HCT116 (cell line): ENCODE data around the gene IL21R. TPM values are rescaled to one million over a fixed set of nuclear protein-coding genes. Genes with fewer than 3 reads are reported as not detected.

ENCODE experiments used
- ATAC-seq: fragments of 200-7000 bp; cut with Tn5 transposase; 2 replicates; pipeline ENCODE4 v1.9.1; 2020; ENCODE audit warnings: mild to moderate bottlenecking, moderate library complexity
- BruUV-seq: library from RNA; stranded (reverse); fragments of 400-500 nt; replicated peaks from 2 replicates; lab custom pipeline; 2021; lab: Mats Ljungman, UMichigan
- CTCF ChIA-PET: fragments of 300-600 bp; sonication (Branson Sonifier 250); formaldehyde crosslinking; loops from one replicate; lab custom pipeline; 2021; ENCODE audit warnings: antibody characterized with exemption; lab: Charles Lee
- POLR2A ChIA-PET: fragments of 300-600, 350-600 bp; sonication (Branson Sonifier 250); formaldehyde crosslinking; loops from one replicate; lab custom pipeline; 2021; ENCODE audit warnings: antibody characterized with exemption; lab: Charles Lee
- RAD21 ChIA-PET, 2 experiments: fragments of 300-600 bp; sonication (Branson Sonifier 250); formaldehyde crosslinking; loops; one replicate each; lab custom pipeline; 2023; ENCODE audit warnings: low total read pairs in 2 of 2; ENCODE audit not compliant: uncharacterized antibody in 2 of 2, unreplicated experiment in 2 of 2, low non-redundant PET in 1 of 2; lab: Charles Lee
- DNase-seq: peaks from one replicate; pipeline ENCODE4 v3.0.0-alpha.2; 2010; ENCODE audit warnings: low read depth, low spot score
- H2AFZ ChIP-seq: fragments of 200-600 bp; shearing (Covaris generic), sonication (generic); 2 replicates; pipeline ENCODE4 v1.6.1; 2017; ENCODE audit warnings: low read depth, mixed run types, mixed read lengths, antibody characterized with exemption, low read length; ENCODE audit not compliant: poor library complexity, severe bottlenecking
- H3K27ac ChIP-seq: 2 replicates; pipeline ENCODE4 v1.5.1; 2012; ENCODE audit warnings: low read depth, low read length
- H3K27me3 ChIP-seq: fragments of 200-600 bp; sonication (generic); 2 replicates; pipeline ENCODE4 v1.6.1; 2016; ENCODE audit warnings: mixed run types, low read length, mixed read lengths; ENCODE audit not compliant: insufficient read depth
- H3K36me3 ChIP-seq, 2 experiments: fragments of 200-500 bp in 1 of 2; fragments of 200-600 bp in 1 of 2; sonication (Bioruptor generic) in 1 of 2; sonication (generic) in 1 of 2; 2 replicates each; pipeline versions ENCODE4 v1.5.1 to v1.6.1; 2014 to 2016; ENCODE audit warnings: low read length in 2 of 2, inconsistent platforms in 1 of 2, mixed read lengths in 1 of 2, mixed run types in 1 of 2; ENCODE audit not compliant: insufficient read depth in 2 of 2, control insufficient read depth in 1 of 2
- H3K4me1 ChIP-seq, 2 experiments: fragments of 200-600 bp in 1 of 2; sonication (generic) in 1 of 2; 2 replicates each; pipeline versions ENCODE4 v1.5.1 to v1.6.1; 2012 to 2017; ENCODE audit warnings: low read length in 2 of 2, inconsistent platforms in 1 of 2, mild to moderate bottlenecking in 1 of 2, mixed read lengths in 1 of 2, mixed run types in 1 of 2, moderate library complexity in 1 of 2; ENCODE audit not compliant: insufficient read depth in 2 of 2, control insufficient read depth in 1 of 2
- H3K4me2 ChIP-seq: fragments of 200-600 bp; sonication (generic); 2 replicates; pipeline ENCODE4 v1.6.1; 2017; ENCODE audit warnings: mixed run types, low read length, mixed read lengths
- H3K4me3 ChIP-seq, 2 experiments: fragments of 200-600 bp in 1 of 2; sonication (generic) in 1 of 2; replicated peaks in 1 of 2; 2 replicates each; pipeline ENCODE4 v1.5.1; 2011 to 2016; ENCODE audit warnings: low read length in 2 of 2, control low read depth in 1 of 2, low read depth in 1 of 2, mild to moderate bottlenecking in 1 of 2, mixed read lengths in 1 of 2, mixed run types in 1 of 2
- H3K79me2 ChIP-seq: fragments of 200-600 bp; sonication (generic); 2 replicates; pipeline ENCODE4 v1.6.1; 2017; ENCODE audit warnings: mild to moderate bottlenecking, mixed run types, low read length, moderate library complexity, mixed read lengths; ENCODE audit not compliant: insufficient read depth
- H3K9ac ChIP-seq: fragments of 200-600 bp; sonication (generic); 2 replicates; pipeline ENCODE4 v1.6.1; 2016; ENCODE audit warnings: low read length, mixed read lengths
- H3K9me2 ChIP-seq: fragments of 200-600 bp; sonication (generic), shearing (Covaris generic); 2 replicates; pipeline ENCODE4 v1.6.1; 2017; ENCODE audit warnings: mixed run types, mild to moderate bottlenecking, moderate library complexity; ENCODE audit not compliant: insufficient read depth
- H3K9me3 ChIP-seq, 2 experiments: fragments of 200-500 bp in 1 of 2; fragments of 200-600 bp in 1 of 2; sonication (Bioruptor generic) in 1 of 2; sonication (generic) in 1 of 2; 2 replicates each; pipeline ENCODE4 v1.6.1; 2014 to 2017; ENCODE audit warnings: low read length in 2 of 2, mixed read lengths in 2 of 2, inconsistent platforms in 1 of 2, low read depth in 1 of 2, mild to moderate bottlenecking in 1 of 2, mixed run types in 1 of 2, moderate library complexity in 1 of 2; ENCODE audit not compliant: control insufficient read depth in 1 of 2, insufficient read depth in 1 of 2
- H4K20me1 ChIP-seq: fragments of 200-600 bp; sonication (generic), shearing (Covaris generic); 2 replicates; pipeline ENCODE4 v1.6.1; 2017; ENCODE audit warnings: mixed run types, mild to moderate bottlenecking, moderate library complexity; ENCODE audit not compliant: insufficient read depth
- EGR1 ChIP-seq: IDR thresholded peaks from 2 replicates; pipeline ENCODE4 v1.6.1; 2012; ENCODE audit warnings: low read depth
- ELF1 ChIP-seq: IDR thresholded peaks from 2 replicates; pipeline ENCODE4 v1.6.1; 2012; ENCODE audit warnings: low read depth, borderline replicate concordance
- EZH2 ChIP-seq: fragments of 200-600 bp; sonication (generic); IDR thresholded peaks from 2 replicates; pipeline ENCODE4 v1.6.1; 2017; ENCODE audit warnings: antibody characterized with exemption, mixed run types
- FOSL1 ChIP-seq: IDR thresholded peaks from 2 replicates; pipeline ENCODE4 v1.6.1; 2012; ENCODE audit warnings: low read depth
- POLR2A ChIP-seq: IDR thresholded peaks from 2 replicates; pipeline ENCODE4 v1.7.0; 2011; ENCODE audit warnings: borderline replicate concordance; ENCODE audit not compliant: insufficient read depth, insufficient read length; ENCODE audit errors: extremely low read depth
- POLR2AphosphoS5 ChIP-seq: IDR thresholded peaks from 2 replicates; pipeline ENCODE4 v1.6.1; 2011; ENCODE audit warnings: mild to moderate bottlenecking, low read depth, low read length, moderate library complexity
- RAD21 ChIP-seq: IDR thresholded peaks from 2 replicates; pipeline ENCODE4 v1.6.1; 2012; ENCODE audit warnings: low read depth, mild to moderate bottlenecking
- TCF7L2 ChIP-seq: IDR thresholded peaks from 2 replicates; pipeline ENCODE4 v1.7.0; 2011; ENCODE audit warnings: borderline replicate concordance, inconsistent platforms; ENCODE audit not compliant: insufficient read depth, insufficient read length; ENCODE audit errors: extremely low read depth
- ZFX ChIP-seq: fragments of 450-650 bp; IDR thresholded peaks from 2 replicates; pipeline ENCODE4 v1.6.1; 2017
- intact Hi-C: fragments of 100-400 bp; cut with micrococcal nuclease; formaldehyde crosslinking; loops from 2 replicates; pipeline ENCODE4 v1.10.0; 2022
- total RNA-seq: library from RNA; stranded (reverse); gene quantifications from one replicate; pipeline ENCODE4 v1.2.1, GENCODE V29; 2021; ENCODE audit not compliant: unreplicated experiment
- TF ChIP-seq, protein P1 (sequence below), 3 experiments: fragments of 200-600 bp in 1 of 3; sonication (generic) in 1 of 3; IDR thresholded peaks in 2 of 3; conservative IDR thresholded peaks in 1 of 3; 2 replicates each; pipeline ENCODE4 v1.5.1; 2012 to 2017; ENCODE audit warnings: low read depth in 2 of 3, low read length in 2 of 3, antibody characterized with exemption in 1 of 3, borderline replicate concordance in 1 of 3, control low read depth in 1 of 3, mild to moderate bottlenecking in 1 of 3, mixed read lengths in 1 of 3, mixed run types in 1 of 3, moderate library complexity in 1 of 3; ENCODE audit not compliant: insufficient read depth in 1 of 3
- TF ChIP-seq, protein P2 (sequence below): IDR thresholded peaks from 2 replicates; pipeline ENCODE4 v1.6.1; 2012

IL21R gene
- total RNA-seq, 1 experiment from 2014 or later = 1.2 TPM

DNA sequence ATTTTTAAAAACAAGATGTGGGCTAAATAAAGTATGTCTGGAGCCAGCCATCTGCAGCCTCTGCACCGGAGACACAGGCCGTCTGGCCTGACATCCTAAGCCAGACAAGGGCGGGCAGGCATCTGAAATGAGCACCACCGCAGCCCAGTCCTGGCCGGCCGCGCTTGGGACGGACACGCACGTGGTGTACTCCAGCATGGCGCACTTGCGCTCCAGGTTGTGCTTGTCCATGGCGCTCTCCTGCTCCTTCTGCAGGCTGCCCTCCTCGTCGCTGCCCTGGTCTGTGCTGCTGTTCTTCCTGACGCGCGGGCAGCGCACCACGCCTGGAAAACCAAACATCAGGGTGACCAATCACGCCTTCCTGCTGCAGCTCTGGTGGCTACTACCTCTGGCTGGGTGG is 87.4 kb downstream of the IL21R start:
- no peak overlapping the region for H3K27ac ChIP-seq
- ChIA-PET CTCF (no interaction called here), RAD21 (no interaction called here), POLR2A (no interaction called here)
- H3K9me3 ChIP-seq = no peaks in the 10 kb centered on the region
- H3K4me3 ChIP-seq = no peak overlapping the region
- ATAC-seq = no peak
- intact Hi-C loops = no loop called here
- no peak overlapping the region for H2AFZ ChIP-seq
- H3K27me3 ChIP-seq = no peaks in the 10 kb centered on the region
- H4K20me1 ChIP-seq = no peaks in the 10 kb centered on the region
- no peak for DNase-seq
- H3K9ac ChIP-seq = no peak overlapping the region
- H3K79me2 ChIP-seq = no peaks in the 10 kb centered on the region
- no peak for TF ChIP-seq POLR2AphosphoS5
- TF ChIP-seq EGR1 = no peak
- no peak for TF ChIP-seq ELF1
- TF ChIP-seq RAD21 = no peak
- TF ChIP-seq ZFX = no peak
- TF ChIP-seq, protein P1, sequence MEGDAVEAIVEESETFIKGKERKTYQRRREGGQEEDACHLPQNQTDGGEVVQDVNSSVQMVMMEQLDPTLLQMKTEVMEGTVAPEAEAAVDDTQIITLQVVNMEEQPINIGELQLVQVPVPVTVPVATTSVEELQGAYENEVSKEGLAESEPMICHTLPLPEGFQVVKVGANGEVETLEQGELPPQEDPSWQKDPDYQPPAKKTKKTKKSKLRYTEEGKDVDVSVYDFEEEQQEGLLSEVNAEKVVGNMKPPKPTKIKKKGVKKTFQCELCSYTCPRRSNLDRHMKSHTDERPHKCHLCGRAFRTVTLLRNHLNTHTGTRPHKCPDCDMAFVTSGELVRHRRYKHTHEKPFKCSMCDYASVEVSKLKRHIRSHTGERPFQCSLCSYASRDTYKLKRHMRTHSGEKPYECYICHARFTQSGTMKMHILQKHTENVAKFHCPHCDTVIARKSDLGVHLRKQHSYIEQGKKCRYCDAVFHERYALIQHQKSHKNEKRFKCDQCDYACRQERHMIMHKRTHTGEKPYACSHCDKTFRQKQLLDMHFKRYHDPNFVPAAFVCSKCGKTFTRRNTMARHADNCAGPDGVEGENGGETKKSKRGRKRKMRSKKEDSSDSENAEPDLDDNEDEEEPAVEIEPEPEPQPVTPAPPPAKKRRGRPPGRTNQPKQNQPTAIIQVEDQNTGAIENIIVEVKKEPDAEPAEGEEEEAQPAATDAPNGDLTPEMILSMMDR (IDR thresholded peaks at IDR 0.05 in 2 of 3, conservative IDR thresholded peaks at IDR 0.05 in 1 of 3; ENCODE audit: borderline replicate concordance in 1 of 3, insufficient read depth in 1 of 3, low read depth in 2 of 3, low read length in 2 of 3) = no peak
- no peak for TF ChIP-seq FOSL1
- TF ChIP-seq TCF7L2 = no peak
- no peak for TF ChIP-seq EZH2
- TF ChIP-seq, protein P2, sequence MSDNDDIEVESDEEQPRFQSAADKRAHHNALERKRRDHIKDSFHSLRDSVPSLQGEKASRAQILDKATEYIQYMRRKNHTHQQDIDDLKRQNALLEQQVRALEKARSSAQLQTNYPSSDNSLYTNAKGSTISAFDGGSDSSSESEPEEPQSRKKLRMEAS = no peak
- TF ChIP-seq POLR2A = no peak
- H3K4me2 ChIP-seq = no peak overlapping the region
- H3K9me2 ChIP-seq = no peaks in the 10 kb centered on the region
- no peaks in the 10 kb centered on the region for H3K4me1 ChIP-seq
- H3K36me3 ChIP-seq = peaks cover 54% of the 10 kb centered on the region in 2 experiments
- no TSS peak for BruUV-seq
